Measurements from ENCODE around the gene MED8. TPM values are rescaled to one million over a fixed set of nuclear protein-coding genes. Genes with fewer than 3 reads are reported as not detected.

MED8 gene
- total and polyA plus RNA-seq, 2 of the 13 experiments (the other 11 are each of a cell fraction or from before 2014, with no cell fraction given): 16.9 to 77.4 TPM

DNA sequence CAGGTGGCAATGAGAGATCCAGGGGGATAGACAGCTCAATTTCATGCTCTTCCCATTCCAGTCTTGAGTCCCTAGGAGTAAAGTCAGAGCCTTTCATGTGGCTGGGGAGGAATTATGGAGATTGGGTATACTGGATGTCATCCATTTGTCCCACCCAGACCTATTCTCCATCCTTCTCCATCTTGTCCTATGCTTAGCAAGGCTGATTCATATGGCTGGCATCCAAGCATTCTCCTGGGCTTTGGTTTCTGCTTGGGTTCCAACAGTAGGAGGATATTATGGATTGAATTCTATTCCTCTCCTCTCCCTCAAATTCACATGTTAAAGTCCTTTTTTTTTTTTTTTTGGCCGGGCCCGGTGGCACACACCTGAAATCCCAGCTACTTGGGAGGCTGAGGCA is 34.7 kb downstream of the MED8 start:
- no peak for TF ChIP-seq IKZF4 (CRISPR knock-in tag; IDR thresholded peaks at IDR 0.05; ENCODE audit: borderline replicate concordance, low read depth, not compliant biosample characterization)
- TF ChIP-seq CCDC6 (CRISPR knock-in tag; IDR thresholded peaks at IDR 0.05): no peak
- TF ChIP-seq, protein P1, sequence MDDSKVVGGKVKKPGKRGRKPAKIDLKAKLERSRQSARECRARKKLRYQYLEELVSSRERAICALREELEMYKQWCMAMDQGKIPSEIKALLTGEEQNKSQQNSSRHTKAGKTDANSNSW (CRISPR knock-in tag; IDR thresholded peaks at IDR 0.05; ENCODE audit: borderline replicate concordance): no peak
- no peak for TF ChIP-seq MAFG (CRISPR knock-in tag; IDR thresholded peaks at IDR 0.05)
- TF ChIP-seq ZFYVE20 (CRISPR knock-in tag; IDR thresholded peaks at IDR 0.05; ENCODE audit: borderline replicate concordance, low read depth): no peak
- no peak for TF ChIP-seq ZNF460 (CRISPR knock-in tag; IDR thresholded peaks at IDR 0.05; ENCODE audit: borderline replicate concordance)
- TF ChIP-seq MTA3 (CRISPR knock-in tag; IDR thresholded peaks at IDR 0.05): no peak
- no peak for TF ChIP-seq MAFF (IDR thresholded peaks at IDR 0.05; ENCODE audit: low read depth, low read length)
- no peak for TF ChIP-seq BHLHE40 (IDR thresholded peaks at IDR 0.05; ENCODE audit: low read length)
- TF ChIP-seq HOXD1 (CRISPR knock-in tag; IDR thresholded peaks at IDR 0.05): no peak
- TF ChIP-seq GZF1 (CRISPR knock-in tag; IDR thresholded peaks at IDR 0.05): no peak
- no peak for TF ChIP-seq ZNF790 (CRISPR knock-in tag; IDR thresholded peaks at IDR 0.05; ENCODE audit: borderline replicate concordance)
- TF ChIP-seq SIX1 (CRISPR knock-in tag; IDR thresholded peaks at IDR 0.05; ENCODE audit: borderline replicate concordance): no peak
- TF ChIP-seq, protein P2, sequence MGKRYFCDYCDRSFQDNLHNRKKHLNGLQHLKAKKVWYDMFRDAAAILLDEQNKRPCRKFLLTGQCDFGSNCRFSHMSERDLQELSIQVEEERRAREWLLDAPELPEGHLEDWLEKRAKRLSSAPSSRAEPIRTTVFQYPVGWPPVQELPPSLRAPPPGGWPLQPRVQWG (CRISPR knock-in tag; IDR thresholded peaks at IDR 0.05; ENCODE audit: borderline replicate concordance, low read depth): no peak
- TF ChIP-seq ZNF543 (CRISPR knock-in tag; IDR thresholded peaks at IDR 0.05): no peak
- TF ChIP-seq ZBTB7A (CRISPR knock-in tag; IDR thresholded peaks at IDR 0.05): no peak
- TF ChIP-seq HNRNPK (IDR thresholded peaks at IDR 0.05; ENCODE audit: low read depth, low read length, poor library complexity, severe bottlenecking): no peak
- no peak overlapping the region for H3K4me3 ChIP-seq (replicated peaks in 1 of 3; ENCODE audit: insufficient read depth in 1 of 3, low read depth in 2 of 3, low read length in 3 of 3)
- no peaks in the 10 kb centered on the region for H4K20me1 ChIP-seq (ENCODE audit: insufficient read depth, low read length)
- WGBS (ENCODE audit: low lambda C conversion rate): 87% methylated on average over 2 of the region's 2 CpGs
- no peaks in the 10 kb centered on the region for H3K9me3 ChIP-seq (ENCODE audit: low read length)
- POLR2A ChIA-PET: no interaction called here
- no peak for ATAC-seq
- no peak overlapping the region for H3K9ac ChIP-seq (ENCODE audit: insufficient read depth, low read depth, low read length)
- no peak overlapping the region for H3K4me2 ChIP-seq (ENCODE audit: low read depth, low read length)
- peaks cover under 1% of the 10 kb centered on the region in 2 experiments; a peak in 2 of 5 replicates for H3K36me3 ChIP-seq (replicated peaks in 1 of 2; ENCODE audit: control insufficient read depth in 1 of 2, insufficient read depth in 2 of 2, low read length in 2 of 2)
- DNase-seq (ENCODE audit: low spot score): no peak
- intact Hi-C loops (cut with micrococcal nuclease; ENCODE audit: unreplicated experiment): no loop called here
- FAIRE-seq: no peak
- H3K4me1 ChIP-seq (ENCODE audit: insufficient read depth, low read length): peaks cover 52% of the 10 kb centered on the region
- H2AFZ ChIP-seq (ENCODE audit: low read length): no peak overlapping the region
- in situ Hi-C loops (cut with HindIII; ENCODE audit: extremely low pct_ligation_motif_present, low pct_unique_long_range_greater_than_20kb): no loop called here
- BruUV-seq (replicated peaks): no TSS peak
- H3K27ac ChIP-seq (ENCODE audit: extremely low read length, insufficient read depth, low read length): no peak overlapping the region
- H3K79me2 ChIP-seq (ENCODE audit: insufficient read depth, low read length): peaks cover 10% of the 10 kb centered on the region
- CTCF ChIA-PET (ENCODE audit: low intra/inter-chr PET ratio, low total read pairs): no interaction called here
- H3K27me3 ChIP-seq (ENCODE audit: control insufficient read depth in 1 of 2, insufficient read depth in 2 of 2, low read length in 2 of 2): no peaks in the 10 kb centered on the region; a peak in 1 of 5 replicates

Measured in HepG2 (cell line).